NCI-H1417 (cell line): ENCODE data around the gene CERS6.
"Not testable (repeated sequence)": the region's sequence is repeated elsewhere in the genome, so short reads cannot be mapped to it uniquely, and the experiment has no call there.

Experiments
- DNase-seq, 3 experiments: peaks; one replicate each; lab custom pipeline; 2025; lab: John Stamatoyannopoulos, UW

Gene CERS6

DNA sequence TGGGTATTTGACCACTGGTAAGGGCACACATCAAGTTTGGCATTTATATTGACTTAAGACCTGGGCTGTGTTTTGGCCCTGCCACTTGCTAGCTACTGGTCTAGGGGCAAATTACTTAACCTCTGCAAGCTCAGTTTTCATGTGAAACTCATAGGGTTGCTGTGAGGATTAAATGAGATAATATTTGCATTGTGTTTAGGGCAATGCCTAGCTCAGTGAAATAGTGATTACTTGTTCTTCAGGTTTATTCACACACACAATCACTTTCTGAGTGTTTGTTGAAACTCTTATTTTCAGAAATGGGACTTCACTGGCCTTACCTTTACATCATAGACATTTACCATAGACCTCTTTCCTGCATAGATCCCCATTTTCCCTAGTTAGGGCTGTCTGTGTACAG lies 12.3 kb downstream of the CERS6 start:
- no peak for DNase-seq

DNA sequence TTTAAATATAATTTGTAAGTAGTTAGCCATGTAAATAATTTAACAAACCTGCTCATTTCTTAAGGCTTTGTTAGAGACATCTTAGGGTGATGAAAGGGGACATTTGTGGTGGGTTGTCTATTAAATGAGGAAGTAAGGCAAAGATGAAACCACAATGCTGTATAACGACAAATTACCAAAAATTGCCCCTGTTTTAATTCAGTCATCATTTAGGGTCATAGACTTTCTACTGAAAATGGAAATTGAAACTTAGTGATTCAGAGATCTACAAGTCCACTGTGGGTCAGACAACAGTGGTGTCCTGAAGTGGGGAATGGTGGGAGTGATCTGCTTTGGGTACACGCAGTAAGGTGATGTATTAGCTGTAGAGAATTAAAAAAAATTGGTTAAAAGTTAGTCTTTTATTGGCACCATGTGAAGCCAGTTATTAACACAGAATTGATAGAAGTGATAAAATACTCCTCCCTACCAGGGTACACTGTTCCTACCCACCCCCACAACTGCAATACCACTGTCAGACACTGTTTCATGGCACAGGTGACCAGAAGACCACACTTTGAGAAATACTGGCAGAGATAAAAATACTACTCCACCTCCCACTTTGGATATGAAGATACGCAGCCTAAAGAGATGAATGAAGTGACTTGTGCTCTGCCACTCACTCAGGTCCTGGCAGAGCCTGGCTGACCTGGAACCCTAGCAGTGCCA lies 13.4 kb downstream of the CERS6 start:
- DNase-seq = no peak

DNA sequence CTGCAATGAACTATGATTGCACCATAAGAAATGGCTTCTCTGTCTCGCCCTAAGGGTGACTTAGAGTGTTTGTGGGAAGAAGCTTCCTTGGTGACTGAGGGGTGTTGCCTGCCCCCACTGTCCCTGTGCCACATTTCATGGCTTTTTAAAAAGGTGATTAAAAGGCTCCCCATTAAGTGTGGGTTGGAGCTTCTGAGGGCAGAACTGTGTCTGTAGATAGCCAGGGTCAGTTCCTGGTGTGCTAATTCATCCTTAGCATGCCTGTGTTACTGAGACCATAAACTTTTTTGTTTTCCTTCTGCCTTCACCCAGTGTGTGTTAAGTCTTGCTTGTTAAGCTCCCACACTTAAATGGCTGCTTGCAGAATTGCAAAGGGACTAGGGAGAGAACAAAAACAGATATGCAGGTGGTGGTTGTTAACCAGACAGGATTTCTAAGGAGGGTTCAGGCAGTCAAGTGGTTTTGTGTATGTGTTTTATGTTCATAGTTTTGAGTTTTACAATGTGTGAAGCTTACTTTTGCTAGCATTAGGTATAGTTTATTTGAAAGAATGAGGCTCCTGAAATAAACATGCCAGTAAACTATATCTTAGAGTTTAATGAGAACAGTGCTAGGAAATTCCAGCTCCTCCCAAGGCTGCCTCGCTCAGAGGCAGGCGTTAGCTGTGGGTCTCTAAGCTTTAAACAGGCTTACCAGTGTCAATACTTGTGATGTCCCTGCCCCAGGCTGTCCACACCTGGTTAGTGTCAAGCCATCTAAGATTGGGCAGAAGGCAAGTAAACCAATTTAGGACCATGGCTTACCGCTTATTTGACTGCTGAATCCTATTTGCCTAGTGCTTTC lies 14.5 kb downstream of the CERS6 start:
- DNase-seq = no peak

DNA sequence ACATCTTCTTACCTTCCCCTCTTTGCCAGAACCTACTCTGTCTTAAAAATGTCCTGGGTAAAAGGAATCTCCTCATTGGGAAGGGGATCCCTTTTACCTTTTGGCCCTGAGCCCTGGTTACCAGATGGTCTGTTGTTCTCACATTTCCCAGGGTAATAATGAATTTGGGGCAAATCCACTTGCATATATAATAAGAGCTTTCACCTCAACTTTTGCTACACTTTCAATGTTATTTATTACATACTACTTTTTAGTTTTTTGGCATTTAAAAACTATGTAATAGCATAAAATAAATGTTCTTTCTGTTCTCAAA lies 15.0 kb downstream of the CERS6 start:
- no peak for DNase-seq

DNA sequence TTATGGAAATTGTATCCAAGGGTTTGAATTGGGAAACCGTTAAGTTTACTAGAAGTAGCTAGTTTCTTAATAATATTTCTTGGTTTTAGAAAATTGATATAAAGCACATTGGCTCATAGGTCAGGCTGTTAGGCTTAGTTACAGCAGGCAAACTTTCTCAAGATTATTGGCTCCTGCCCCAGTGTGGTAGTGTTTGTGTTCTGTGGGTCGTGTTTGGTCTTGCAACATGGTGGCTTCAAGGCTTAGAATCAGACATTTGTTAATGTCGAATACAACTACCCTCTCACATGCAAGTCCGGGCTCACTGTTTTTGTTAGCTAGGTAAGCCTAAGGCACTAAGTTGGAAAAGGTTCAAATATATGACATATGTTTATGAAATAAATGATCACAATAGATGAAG lies 19.6 kb downstream of the CERS6 start:
- no peak for DNase-seq

DNA sequence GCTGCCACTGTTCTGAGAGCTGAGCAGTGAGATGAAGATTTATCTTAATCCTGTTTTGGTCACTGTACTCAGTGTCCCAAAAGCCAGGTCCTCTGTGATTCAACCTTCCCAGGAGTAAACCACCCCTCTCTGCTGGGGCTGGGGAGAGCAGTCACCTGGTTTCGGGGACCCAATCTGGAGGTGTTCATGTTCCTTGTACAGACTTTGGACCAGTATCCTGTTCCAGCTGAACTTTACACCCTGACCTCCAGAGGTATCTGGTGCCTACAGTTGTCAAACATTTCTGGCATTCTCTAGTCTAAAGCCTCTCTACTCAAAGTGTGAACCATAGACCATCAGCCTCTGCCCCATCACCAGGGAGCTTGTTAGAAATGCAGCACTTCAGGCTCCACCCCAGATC lies 22.1 kb downstream of the CERS6 start:
- no peak for DNase-seq

DNA sequence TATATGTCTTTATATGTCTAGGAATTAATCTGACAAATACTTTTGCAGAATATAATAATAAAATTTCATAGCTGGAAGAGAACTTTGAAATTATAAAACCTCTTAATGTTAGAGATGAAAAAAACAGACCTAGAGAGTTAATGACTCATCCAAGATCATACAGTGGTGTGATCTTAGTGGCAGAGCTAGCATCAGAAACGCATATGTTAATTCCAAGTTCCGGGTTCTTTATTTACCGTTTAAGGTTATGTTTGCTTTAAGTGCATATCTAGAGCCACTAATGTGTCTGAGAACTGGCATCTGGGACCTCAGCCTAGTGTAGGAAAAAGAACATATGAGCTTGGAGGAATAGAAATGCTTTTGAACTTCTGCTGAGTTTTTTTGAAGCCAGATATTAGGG lies 24.3 kb downstream of the CERS6 start:
- no peak for DNase-seq

DNA sequence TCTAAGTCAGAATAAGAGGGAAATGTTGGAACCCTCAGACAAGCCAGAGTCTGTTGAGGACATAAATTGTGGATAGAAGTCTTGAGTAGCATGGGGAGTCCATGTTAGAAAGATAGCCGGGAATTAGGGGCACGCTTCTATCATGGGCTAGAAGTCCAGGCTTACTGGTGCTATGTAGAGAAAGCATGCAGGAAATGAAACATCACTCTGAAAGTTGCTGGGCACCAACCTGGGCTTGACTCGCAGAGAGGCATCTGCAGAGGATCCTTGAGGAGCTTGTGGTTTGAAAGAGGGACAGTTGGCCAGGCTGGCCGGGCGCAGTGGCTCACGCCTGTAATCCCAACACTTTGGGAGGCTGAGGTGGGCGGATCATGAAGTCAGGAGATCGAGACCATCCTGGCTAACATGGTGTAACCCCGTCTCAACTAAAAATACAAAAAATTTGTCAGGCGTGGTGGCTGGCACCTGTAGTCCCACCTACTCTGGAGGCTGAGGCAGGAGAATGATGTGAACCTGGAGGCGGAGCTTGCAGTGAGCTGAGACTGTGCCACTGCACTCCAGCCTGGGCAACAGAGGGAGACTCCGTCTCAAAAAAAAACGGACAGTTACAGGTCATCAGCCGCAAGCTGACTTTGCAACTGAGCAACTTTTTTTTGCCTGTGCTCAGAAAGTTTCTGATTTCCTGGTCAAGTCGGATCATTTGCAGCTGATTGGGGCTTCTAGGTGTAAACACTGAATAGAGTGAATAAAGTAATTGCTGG lies 24.9 kb downstream of the CERS6 start:
- DNase-seq = no peak

DNA sequence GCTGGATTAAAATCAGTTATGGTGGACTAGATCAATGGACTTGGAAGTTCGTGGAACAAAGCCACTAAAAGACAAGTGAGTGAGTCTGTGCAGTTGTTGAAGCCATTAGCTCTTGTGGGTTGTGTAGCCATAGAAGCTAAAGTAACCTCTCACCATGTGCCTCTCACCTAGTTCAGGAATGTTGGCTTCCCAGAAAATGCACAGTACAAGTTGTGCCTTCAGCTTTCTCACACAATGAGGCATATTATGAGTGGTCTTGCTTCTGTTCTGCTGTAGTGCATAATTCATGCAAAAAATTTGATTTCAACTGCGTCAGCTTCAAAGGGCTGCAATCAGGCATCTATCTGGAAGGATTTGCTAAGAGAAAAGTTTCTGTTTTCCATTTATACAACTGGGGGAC lies 26.2 kb downstream of the CERS6 start:
- DNase-seq = no peak

DNA sequence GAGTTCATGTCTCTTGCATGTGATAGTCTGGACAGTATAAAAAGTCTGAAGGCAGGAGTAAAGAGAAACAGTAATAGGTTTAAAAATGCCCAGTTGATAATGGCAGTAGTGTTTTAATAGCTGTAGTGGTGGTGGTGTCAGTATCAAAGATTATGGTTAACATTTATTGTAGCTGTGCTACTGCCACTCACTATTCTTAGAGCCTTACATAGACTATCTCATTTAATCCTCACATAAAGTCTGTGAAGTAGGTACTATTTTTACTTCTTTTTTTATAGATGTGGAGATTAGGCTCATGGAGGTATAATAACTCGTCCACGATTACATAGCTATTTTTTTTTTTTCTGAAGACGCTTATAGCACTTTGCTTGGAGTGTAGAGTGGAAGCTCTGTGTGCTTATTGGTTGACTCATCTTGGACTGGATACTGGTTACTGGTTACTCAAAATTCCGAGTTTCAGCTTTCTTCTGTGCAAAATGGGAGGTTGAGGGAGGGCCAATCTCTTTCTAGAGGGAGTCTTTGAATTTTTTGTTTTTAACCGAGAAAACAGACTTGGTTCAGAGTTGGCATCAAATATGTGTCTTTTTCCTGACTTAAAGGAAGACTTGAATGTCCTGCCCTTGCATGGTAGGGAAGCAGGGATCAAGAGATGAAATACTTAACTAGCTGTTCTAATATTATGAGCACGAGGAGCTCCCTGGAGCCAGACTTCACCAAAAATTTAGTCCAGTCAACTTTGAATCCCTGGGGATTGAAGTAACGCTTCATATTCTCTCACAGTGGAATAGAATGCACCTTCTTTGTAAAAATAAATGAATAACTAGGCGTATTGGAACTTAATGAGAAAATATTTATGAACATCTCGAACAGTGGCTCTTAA lies 27.1 kb downstream of the CERS6 start:
- no peak for DNase-seq

DNA sequence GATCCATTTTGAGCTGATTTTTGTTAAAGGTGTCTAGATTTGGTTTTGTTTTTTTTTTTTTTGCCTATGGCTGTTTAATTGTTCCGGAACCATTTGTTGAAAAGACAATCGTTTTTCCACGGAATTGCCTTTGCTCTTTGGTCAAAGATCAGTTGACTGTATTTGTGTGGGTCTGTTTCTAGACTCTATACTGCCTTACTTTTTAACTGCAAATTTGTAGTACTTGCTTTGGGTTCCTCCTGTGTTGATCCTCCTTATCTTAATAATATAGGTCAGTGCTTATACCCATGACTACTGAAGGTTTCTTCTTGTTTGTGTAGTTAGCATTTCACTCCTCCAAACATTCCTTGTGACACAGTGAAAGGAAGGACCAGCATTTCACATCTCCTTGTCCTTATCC lies 30.4 kb downstream of the CERS6 start:
- no peak for DNase-seq

DNA sequence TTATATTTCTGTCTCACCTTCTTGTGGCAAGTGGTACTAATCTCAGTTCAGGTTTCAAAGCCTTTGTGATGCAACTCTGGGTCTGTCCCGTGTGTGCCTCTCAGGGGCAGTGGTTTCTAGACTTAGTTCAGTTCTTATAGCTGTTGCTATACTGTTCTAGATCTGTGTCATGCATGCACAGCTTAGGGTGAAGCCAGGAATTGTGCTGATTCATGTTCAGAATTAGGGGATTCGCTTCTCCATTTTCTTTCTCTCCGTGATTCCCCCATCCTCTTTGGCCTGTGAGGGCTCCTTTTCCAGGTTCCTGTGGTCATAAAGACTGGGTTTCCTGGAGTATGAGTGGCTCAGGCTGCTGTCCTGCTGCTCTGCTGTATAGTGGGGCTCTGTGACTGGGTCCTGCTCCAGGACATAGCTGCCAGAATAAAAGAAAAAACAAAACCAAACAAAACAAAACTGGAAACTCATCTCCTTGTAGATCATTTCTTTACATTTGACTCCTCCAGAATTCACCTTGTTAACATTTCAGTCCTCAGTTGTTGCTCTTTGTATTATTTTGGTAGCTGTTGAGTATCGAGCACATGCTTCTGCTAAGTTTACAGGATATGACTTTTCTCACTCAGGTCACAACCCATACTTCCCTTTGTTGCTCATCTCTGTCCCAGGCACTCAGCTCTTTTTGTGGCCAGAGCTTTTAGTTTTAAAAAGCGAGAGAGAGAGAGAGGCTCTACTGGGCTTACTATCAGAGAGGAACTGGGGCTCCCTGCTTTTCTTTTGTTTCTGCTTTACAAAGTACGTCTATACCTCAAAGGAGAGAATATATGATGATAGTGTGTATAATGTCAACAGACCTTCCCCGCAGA lies 34.2 kb downstream of the CERS6 start:
- DNase-seq = no peak

DNA sequence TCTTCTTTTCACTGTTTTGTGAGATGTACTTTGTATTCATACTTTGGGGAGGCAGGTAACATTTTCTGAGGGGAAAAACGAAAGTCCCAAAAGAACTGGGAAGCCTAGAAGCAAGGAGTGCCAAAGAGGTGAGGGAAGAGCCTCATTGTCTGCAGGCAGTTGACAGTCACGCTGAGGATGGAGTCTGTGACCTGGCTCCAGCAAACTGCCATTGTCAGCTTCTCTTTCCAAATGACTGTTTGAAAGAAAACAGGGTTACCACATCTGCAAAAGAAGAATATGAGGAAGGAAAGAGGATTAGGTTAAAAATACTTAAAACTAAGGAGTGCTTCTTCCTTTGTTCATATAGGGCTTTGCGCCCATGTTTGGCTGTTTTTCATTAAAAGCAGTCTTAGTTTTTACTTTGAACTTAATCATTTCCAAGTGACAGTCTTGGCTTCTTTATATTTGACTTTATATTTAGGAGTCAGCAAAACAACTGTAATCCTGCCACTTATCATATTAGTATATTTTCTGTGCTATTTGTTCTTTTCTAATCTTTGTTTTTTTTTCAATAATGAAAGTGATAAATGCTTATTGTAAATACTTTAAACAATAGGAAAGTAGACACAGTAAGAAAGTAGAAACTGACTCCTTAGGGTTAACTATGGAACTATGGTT lies 35.0 kb downstream of the CERS6 start:
- no peak for DNase-seq

DNA sequence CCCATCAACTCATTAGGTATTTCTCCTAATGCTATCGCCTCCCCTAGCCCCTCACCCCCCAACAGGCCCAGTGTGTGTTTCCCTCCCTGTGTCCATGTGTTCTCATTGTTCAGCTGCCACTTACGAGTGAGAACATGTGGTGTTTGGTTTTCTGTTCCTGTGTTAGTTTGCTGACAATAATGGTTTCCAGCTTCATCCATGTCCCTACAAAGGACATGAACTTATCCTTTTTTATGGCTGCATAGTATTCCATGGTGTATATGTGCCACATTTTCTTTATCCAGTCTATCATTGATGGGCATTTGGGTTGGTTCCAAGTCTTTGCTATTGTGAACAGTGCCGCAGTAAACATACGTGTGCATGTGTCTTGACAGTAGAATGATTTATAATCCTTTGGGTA lies 35.7 kb downstream of the CERS6 start:
- DNase-seq = not testable (repeated sequence)

DNA sequence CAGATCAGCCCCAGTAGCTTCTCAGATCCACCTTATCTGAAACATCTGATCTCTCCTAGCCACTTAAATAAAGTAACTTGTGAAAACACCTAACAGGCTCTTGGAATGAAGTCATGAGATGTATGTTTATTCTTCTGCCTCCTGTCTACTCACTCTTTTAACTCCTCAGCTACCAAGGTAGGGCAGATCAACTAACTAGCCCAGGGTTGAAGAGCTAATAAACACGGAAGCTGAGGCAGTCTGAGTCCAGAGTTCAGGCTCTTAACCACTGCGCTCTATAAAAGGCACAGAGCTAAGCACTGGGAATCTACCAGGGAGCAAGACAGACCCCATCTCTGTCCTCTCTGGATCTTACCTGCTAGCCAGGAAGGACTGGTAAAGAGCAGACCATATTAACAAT lies 37.1 kb downstream of the CERS6 start:
- DNase-seq = not testable (repeated sequence)

DNA sequence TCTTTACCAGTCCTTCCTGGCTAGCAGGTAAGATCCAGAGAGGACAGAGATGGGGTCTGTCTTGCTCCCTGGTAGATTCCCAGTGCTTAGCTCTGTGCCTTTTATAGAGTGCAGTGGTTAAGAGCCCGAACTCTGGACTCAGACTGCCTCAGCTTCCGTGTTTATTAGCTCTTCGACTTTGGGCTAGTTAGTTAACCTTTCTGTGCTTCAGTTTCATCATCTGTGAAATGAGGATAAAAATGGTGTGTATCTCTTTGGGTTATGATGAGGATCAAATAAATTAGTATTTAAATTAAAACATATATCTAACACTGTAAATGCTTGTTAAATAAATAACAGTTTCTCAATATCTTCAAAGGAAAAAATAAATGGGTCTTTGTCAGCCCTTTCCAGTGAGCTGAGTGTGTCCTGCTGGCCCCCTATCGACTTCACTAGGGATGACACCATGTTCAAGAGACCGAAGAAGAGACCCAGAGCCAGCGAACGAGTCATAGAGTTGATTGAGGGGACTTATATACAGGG lies 38.2 kb downstream of the CERS6 start:
- no peak for DNase-seq

DNA sequence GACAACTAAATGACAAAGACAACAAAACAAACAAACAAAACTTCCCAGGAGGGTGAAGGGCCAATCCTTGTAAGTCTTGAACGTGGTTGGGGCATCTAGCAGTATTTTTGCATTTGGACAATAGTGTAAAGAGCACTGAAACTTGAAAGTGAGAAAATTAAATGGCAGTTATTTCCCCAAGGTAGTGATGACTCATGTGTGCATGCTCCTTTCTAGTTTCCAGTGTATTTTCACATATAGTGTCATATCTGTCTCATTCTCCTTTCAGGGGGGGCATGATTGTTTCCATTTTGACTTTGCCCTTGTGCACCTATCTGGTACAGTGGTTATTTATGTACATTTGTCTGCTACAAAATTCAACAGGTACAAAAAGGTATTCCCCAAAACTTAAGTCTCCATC lies 39.5 kb downstream of the CERS6 start:
- no peak for DNase-seq

DNA sequence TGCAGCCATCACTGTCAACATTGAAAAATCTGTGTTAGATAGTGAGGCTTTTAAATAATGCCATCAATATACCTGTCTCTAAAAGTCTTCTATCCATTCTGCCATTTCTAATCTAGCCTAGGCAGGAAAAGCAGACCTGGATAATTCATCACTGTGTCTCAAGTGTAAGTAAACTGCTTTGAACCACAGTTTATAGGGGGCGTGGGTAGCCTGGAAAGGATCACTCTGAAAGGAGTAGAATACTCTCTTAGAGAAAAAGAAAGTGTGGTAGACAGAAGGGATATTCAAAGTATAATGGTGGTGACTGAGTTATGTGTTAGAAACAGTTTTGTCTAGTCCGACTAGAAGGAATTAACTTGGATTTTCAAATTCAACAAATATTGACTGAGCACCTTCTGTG lies 40.8 kb downstream of the CERS6 start:
- no peak for DNase-seq

DNA sequence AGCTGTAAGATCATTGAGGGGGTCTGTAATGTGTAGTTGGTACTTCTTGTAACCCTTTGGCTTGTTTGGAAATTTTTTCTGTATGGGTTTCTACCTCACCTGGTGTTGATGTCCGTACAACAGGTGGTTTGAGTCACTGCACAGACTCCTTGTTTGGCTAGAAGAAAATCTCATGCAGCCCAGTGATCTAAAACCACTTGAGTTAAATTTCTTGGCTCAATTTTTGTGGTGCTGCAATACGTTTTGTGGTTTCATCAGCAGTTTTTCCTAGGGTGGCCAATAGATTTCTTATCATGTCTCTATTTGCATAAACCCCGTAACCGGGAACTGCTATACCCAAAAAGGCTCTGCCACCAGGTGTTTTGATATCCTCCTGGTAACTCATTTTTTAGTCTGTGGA lies 43.4 kb downstream of the CERS6 start:
- no peak for DNase-seq

DNA sequence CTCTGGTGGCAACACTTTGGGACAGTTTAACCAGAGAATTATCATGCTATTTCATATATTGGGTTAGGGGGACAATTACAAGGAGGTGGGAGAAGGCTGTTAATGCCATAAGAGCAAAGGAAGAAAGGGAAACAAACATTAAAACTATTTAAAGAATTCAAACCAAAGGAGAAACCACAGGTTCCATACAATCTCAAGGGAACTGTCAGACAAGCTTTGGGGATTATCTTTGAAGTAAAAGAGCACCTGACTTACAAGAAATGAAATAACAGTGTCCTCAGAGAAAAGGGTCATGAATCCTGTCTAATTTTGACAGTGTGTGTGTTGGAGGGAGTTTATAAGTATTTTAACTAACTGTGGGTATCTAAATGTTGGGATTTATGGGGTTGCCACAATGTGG lies 44.4 kb downstream of the CERS6 start:
- no peak for DNase-seq
